Common myeloid progenitor, CD34-positive (primary cell): Measurements from ENCODE around the gene DGCR2.

Experiments used
- CTCF ChIA-PET: fragments of 350-600 bp; sonication (Branson Sonifier 250); formaldehyde crosslinking; loops from one replicate; lab custom pipeline; 2021; ENCODE audit warnings: antibody characterized with exemption; lab: Charles Lee
- POLR2A ChIA-PET: fragments of 350-600 bp; sonication (Branson Sonifier 250); formaldehyde crosslinking; loops from one replicate; lab custom pipeline; 2021; ENCODE audit warnings: antibody characterized with exemption; lab: Charles Lee
- DNase-seq, 3 donors: peaks; one replicate each; pipeline versions ENCODE4 v3.0.0 to v3.0.0-alpha.2; 2013
- H3K27ac ChIP-seq, 2 experiments: 1 replicate in 1 of 2; 2 replicates in 1 of 2; pipeline ENCODE4 v1.7.0; 2013; ENCODE audit warnings: inconsistent platforms in 2 of 2, low read length in 2 of 2, mild to moderate bottlenecking in 2 of 2, low read depth in 1 of 2, moderate library complexity in 1 of 2; ENCODE audit not compliant: severe bottlenecking in 2 of 2, insufficient read depth in 1 of 2, poor library complexity in 1 of 2
- H3K27me3 ChIP-seq, 5 experiments: replicated peaks in 2 of 5; 1 replicate in 3 of 5; 2 replicates in 2 of 5; pipeline versions ENCODE4 v1.6.1 to v1.7.0; 2013; ENCODE audit warnings: low read length in 4 of 5, mild to moderate bottlenecking in 2 of 5, moderate library complexity in 2 of 5, inconsistent platforms in 1 of 5; ENCODE audit not compliant: insufficient read depth in 5 of 5, control insufficient read depth in 4 of 5
- H3K36me3 ChIP-seq, 4 experiments: 1 replicate in 2 of 4; 2 replicates in 2 of 4; pipeline versions ENCODE4 v1.6.1 to v1.7.0; 2013; ENCODE audit warnings: low read length in 3 of 4, control low read depth in 1 of 4, mild to moderate bottlenecking in 1 of 4; ENCODE audit not compliant: control insufficient read depth in 4 of 4, insufficient read depth in 4 of 4
- H3K4me1 ChIP-seq, 4 experiments: 1 replicate in 3 of 4; 2 replicates in 1 of 4; pipeline versions ENCODE4 v1.6.1 to v1.7.1; 2013; ENCODE audit warnings: low read length in 3 of 4, mild to moderate bottlenecking in 3 of 4, control low read depth in 1 of 4, inconsistent platforms in 1 of 4, moderate library complexity in 1 of 4; ENCODE audit not compliant: control insufficient read depth in 4 of 4, insufficient read depth in 4 of 4; ENCODE audit errors: control extremely low read depth in 1 of 4
- H3K4me3 ChIP-seq, 7 experiments: 1 replicate in 4 of 7; 2 replicates in 3 of 7; pipeline versions ENCODE4 v1.5.1 to v1.7.0; 2013; ENCODE audit warnings: mild to moderate bottlenecking in 7 of 7, low read length in 6 of 7, moderate library complexity in 6 of 7, inconsistent platforms in 2 of 7, low read depth in 2 of 7, control low read depth in 1 of 7; ENCODE audit not compliant: insufficient read depth in 4 of 7, control insufficient read depth in 1 of 7; ENCODE audit errors: extremely low read depth in 1 of 7
- H3K9me3 ChIP-seq, 5 experiments: 1 replicate in 4 of 5; 2 replicates in 1 of 5; pipeline versions ENCODE4 v1.6.1 to v1.7.1; 2013; ENCODE audit warnings: low read length in 4 of 5, mild to moderate bottlenecking in 2 of 5, inconsistent platforms in 1 of 5, low read depth in 1 of 5, moderate library complexity in 1 of 5; ENCODE audit not compliant: control insufficient read depth in 4 of 5, insufficient read depth in 2 of 5; ENCODE audit errors: control extremely low read depth in 1 of 5
- WGBS: methylation state at CpG from one replicate; pipeline ENCODE4 v1.1.5; 2013; ENCODE audit not compliant: insufficient coverage; 5-methylcytosine and 5-hydroxymethylcytosine counted together

Gene DGCR2

GRCh38 chr22:19128009-19128401 lies 5.8 kb upstream of the DGCR2 start:
- no peak overlapping the region for H3K4me3 ChIP-seq
- peaks cover 0 to 2% (median 2%) of the 10 kb centered on the region in 4 experiments for H3K4me1 ChIP-seq
- peaks cover 4 to 13% (median 8%) of the 10 kb centered on the region in 4 experiments for H3K36me3 ChIP-seq
- H3K9me3 ChIP-seq, result no peaks in the 10 kb centered on the region
- POLR2A ChIA-PET, result no interaction called here
- peaks cover 0 to 2% (median 0%) of the 10 kb centered on the region in 5 experiments for H3K27me3 ChIP-seq
- 100% methylated on average over 3 of the region's 7 CpGs for WGBS
- CTCF ChIA-PET, result interaction anchor here (1.0 to 1.6 kb wide), 3 partner anchors 13 to 22 kb away, joined by 3 to 4 read pairs (median 3); no protein-coding TSS in a partner anchor
- DNase-seq, result no peak
- H3K27ac ChIP-seq, result no peak overlapping the region

- ChIA-PET POLR2A (no interaction called here), CTCF (interaction anchor here (1.0 to 1.6 kb wide), 3 partner anchors 12 to 22 kb away, joined by 3 to 4 read pairs (median 3); no protein-coding TSS in a partner anchor)
- Histone ChIP-seq H3K36me3 (peaks cover 3 to 8% (median 6%) of the 10 kb centered on the region in 4 experiments), H3K27me3 (peaks cover 0 to 2% (median 0%) of the 10 kb centered on the region in 5 experiments), H3K27ac (no peak overlapping the region), H3K9me3 (no peaks in the 10 kb centered on the region), H3K4me1 (peaks cover 0 to 7% (median 7%) of the 10 kb centered on the region in 4 experiments), H3K4me3 (no peak overlapping the region)
- no peak for DNase-seq
- 96% methylated on average over 15 of the region's 16 CpGs for WGBS
These were observed 5.3 kb upstream of the DGCR2 start for GRCh38 chr22:19127329-19128008.

- Histone ChIP-seq H3K27ac (no peak overlapping the region), H3K9me3 (no peaks in the 10 kb centered on the region), H3K4me1 (peaks cover 0 to 8% (median 8%) of the 10 kb centered on the region in 4 experiments), H3K36me3 (peaks cover 0 to 5% (median 2%) of the 10 kb centered on the region in 4 experiments), H3K27me3 (peaks cover 0 to 2% (median 0%) of the 10 kb centered on the region in 5 experiments), H3K4me3 (no peak overlapping the region)
- WGBS, result 95% methylated on average over 16 of the region's 19 CpGs
- CTCF ChIA-PET, result interaction anchor here (1.0 to 1.6 kb wide), 3 partner anchors 11 to 21 kb away, joined by 3 to 4 read pairs (median 3); partner anchors contain the start of gene ESS2
- DNase-seq, result no peak
- POLR2A ChIA-PET, result no interaction called here
These were observed 4.4 kb upstream of the DGCR2 start for GRCh38 chr22:19126309-19127273.

GRCh38 chr22:19125474-19126308 lies 3.5 kb upstream of the DGCR2 start:
- 92% methylated on average over 17 of the region's 21 CpGs for WGBS
- DNase-seq, result no peak
- no peak overlapping the region for H3K27ac ChIP-seq
- H3K9me3 ChIP-seq, result no peaks in the 10 kb centered on the region
- ChIA-PET CTCF (interaction anchor here (0.9 to 1.3 kb wide), 2 partner anchors 9 to 19 kb away, joined by 3 read pairs; partner anchors contain the start of gene ESS2), POLR2A (no interaction called here)
- no peaks in the 10 kb centered on the region for H3K36me3 ChIP-seq
- H3K27me3 ChIP-seq, result peaks cover 0 to 2% (median 0%) of the 10 kb centered on the region in 5 experiments
- H3K4me1 ChIP-seq, result peaks cover 4 to 17% (median 16%) of the 10 kb centered on the region in 4 experiments
- H3K4me3 ChIP-seq, result no peak overlapping the region

GRCh38 chr22:19125011-19125410 lies 2.8 kb upstream of the DGCR2 start:
- POLR2A ChIA-PET, result no interaction called here
- no peak overlapping the region for H3K4me3 ChIP-seq

GRCh38 chr22:19124377-19124776 lies 2.2 kb upstream of the DGCR2 start:
- Histone ChIP-seq H3K27ac (no peak overlapping the region), H3K36me3 (peaks cover 0 to 7% (median 2%) of the 10 kb centered on the region in 4 experiments), H3K4me3 (no peak overlapping the region), H3K4me1 (peaks cover 4 to 30% (median 26%) of the 10 kb centered on the region in 4 experiments), H3K27me3 (peaks cover 0 to 2% (median 0%) of the 10 kb centered on the region in 5 experiments), H3K9me3 (no peaks in the 10 kb centered on the region)
- no peak for DNase-seq
- CTCF ChIA-PET, result no interaction called here
- POLR2A ChIA-PET, result no interaction called here
- WGBS, result 100% methylated on average over 3 of the region's 4 CpGs

More at GRCh38 chr22:19125011-19125410, 2.8 kb upstream of the DGCR2 start:
- Histone ChIP-seq H3K36me3 (peaks cover 0 to 3% (median 1%) of the 10 kb centered on the region in 4 experiments), H3K27me3 (peaks cover 0 to 2% (median 0%) of the 10 kb centered on the region in 5 experiments), H3K27ac (no peak overlapping the region), H3K4me1 (peaks cover 4 to 24% (median 22%) of the 10 kb centered on the region in 4 experiments), H3K9me3 (no peaks in the 10 kb centered on the region)
- no peak for DNase-seq
- 95% methylated on average over 11 of the region's 11 CpGs for WGBS
- CTCF ChIA-PET, result interaction anchor here (0.9 kb wide), 1 partner anchor 8 kb away, joined by 3 read pairs; no protein-coding TSS in a partner anchor
